GM21423 (cell line): ENCODE measurements around the gene SMAD7.

Experiments used
- ATAC-seq: cut with Tn5 transposase; IDR thresholded peaks from one replicate; pipeline ENCODE4 v1.9.1; 2021; ENCODE audit warnings: mild to moderate bottlenecking, moderate library complexity; ENCODE audit not compliant: unreplicated experiment

SMAD7 gene

DNA sequence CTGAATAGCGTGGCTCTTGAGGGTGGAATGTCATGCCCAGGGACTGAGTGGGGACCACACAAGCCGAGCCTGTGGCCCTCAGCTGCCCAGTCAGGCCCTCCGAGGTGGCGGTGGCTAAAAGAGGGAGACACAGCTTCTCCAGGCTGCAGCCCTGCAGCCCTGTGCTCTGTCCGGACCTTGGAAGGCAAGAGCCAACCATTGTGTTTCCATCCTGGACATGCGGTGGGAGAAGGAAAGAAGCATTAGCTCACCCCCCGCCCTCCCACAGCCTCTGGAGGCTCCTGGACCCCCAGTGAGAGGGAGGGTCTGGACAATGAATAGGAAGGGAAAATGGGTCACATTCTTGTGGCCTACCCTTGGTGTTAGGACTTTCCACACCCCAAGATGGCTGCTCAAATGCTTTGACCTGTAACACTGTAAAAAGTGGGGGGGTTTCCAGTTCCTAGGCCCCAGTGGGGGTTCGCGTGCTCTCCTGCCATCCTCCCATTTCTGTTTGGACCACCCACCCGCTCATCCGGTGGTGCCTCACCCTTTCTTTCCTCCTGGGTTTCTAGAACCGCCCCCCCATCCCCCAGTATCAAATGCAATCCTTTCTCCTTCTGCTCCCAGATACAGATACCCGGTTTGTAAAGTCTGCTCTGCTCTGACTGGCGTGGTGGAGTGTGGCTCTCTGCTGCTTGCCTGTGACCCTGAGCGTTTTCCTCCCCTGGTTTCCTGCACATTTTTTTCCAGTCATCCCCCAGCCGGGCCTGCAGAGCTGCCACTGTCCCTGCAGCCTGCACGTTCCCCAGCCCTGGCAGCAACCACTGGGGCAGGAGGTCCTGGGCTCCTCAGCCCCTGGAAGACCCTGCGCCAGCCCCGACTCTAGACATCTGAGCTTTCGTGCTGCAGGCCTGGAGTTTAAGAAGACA is 36.3 kb upstream of the SMAD7 start:
- no peak for ATAC-seq

GRCh38 chr18:48985161-48985560 is 34.4 kb upstream of the SMAD7 start:
- no peak for ATAC-seq

DNA sequence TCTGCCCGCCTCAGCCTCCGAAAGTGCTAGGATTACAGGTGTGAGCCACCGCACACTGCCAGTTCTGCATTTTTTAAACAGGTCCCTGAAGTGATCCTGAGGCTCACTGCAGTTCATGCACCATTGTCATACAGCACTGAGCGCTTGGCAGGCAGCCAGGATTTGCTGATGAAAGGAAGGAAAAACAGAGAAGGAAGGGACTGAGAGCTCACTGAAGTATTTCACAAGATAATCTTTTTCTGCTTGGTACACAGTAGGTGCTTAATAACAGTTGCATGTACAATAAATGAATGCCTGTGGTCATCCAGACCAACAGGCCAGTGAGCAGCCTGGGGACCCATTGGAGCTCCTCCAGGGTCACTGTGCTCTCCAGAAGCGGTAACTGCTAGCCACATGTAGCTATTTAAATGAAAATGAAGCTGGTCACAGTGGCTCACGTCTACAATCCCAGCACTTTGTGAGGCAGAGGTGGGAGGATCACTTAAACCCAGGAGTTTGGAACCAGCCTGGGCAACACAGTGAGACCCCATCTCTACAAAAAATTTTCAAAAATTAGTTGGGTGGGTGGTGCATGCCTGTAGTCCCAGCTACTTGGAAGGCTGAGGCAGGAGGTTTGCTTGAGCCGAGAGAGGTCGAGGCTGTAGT is 33.1 kb upstream of the SMAD7 start:
- ATAC-seq, result no peak

DNA sequence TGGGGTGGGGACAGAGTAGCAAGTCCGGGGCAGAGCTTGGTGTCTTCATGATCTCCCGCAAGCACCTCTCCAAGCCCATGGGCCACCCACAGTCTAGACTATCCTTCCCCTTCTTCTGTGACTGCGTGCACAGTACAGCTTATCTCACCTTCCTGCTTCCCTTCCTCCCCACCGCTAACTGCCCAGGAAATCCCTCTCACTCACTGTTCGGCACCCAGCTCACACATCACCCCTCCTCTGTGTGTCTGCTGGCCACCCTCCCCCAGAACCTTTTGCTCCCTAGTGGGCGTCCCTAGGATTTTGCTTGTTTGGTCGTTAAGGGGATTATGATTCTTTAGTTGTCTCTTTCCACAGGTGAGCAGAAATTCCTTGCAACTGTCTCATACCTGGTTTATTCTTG is 31.5 kb upstream of the SMAD7 start:
- ATAC-seq, result no peak

DNA sequence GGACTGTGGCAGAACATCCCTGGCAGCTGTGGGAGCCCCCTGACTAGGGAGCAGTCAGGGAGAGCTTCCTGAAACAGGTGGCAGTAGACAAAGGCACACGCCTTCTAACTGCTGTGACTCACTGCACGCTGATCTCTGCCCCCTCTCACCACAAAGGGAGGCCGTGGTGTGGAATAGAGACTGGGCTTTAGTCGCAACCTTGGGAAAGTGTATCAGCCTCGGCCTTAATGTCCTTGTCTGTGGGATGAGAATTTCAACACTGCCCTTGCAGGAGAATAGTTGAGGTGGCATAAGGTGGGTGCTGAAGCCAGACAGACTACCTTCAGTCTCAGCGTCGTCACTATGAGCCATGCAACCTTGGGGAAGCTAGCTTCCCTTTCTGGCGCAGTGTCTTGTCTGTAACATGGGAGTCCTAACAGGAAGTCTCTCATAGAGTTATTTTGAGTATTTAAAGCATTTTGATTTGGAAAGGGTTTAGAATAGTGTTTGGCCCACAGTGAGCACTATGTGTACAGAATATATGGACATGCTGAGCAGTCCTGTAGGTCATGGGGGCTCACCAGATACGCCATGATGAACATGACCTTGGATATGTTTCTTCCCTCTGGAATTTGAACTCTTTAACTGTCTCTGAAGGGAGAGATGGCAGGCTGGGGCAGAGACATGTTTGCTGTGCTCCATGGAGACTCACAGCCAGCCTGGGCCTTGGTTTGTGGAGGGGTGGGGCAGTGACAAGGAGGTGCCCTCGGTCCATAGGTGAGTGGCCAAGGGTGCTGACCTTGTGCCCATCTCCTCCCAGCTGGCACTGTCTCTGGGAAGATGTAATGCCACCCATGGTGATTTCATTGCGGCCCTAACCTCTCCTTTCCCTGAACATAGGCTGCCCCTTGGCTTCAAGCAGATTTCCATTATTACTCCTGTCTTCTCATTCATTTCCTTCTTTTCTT is 29.5 kb upstream of the SMAD7 start:
- no peak for ATAC-seq

GRCh38 chr18:48977914-48978313 is 27.1 kb upstream of the SMAD7 start:
- ATAC-seq, result no peak

- ATAC-seq, result peak; percentile 56
Observed at GRCh38 chr18:48975817-48976649, 25.3 kb upstream of the SMAD7 start.

- ATAC-seq, result no peak
Observed at GRCh38 chr18:48975120-48975816, 24.5 kb upstream of the SMAD7 start.

DNA sequence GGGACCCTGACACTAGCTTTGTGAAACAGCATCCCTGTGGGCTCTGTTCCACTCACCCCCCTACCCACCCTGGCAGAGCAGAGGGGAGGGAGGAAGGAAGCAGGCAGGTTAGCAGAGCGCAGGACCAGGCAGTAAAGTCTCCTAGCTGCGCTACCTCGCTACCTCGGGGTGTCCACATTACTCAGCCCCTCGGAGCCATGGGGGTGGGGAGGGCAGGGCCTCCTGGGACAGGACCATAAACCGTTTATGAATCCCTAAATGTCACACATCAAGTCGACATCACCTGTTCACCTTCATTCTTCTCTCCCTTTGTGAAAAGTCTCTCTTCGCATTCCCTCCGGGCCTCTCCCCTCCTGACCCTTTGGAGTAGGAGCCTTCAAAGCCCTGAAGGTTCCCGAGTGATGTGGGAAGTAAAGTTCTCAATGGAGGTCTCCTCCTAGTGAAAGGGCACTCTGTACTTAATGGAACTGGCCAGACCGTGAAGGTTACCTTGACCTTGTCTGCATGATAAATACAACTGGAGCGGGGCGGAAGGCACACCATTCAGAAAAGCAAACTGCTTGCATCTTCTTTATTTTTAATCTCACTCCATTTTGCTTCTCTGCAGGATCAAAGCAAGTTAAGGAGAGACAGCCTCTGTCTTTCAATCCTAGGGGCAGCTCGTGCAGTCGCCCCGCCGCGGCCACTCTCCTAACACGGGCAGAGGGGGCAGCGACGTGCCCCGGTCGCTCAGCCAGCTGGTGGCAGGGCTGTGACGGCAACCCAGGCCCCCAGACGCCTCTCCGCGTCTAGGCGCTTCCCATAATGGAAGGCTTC is 23.7 kb upstream of the SMAD7 start:
- no peak for ATAC-seq

DNA sequence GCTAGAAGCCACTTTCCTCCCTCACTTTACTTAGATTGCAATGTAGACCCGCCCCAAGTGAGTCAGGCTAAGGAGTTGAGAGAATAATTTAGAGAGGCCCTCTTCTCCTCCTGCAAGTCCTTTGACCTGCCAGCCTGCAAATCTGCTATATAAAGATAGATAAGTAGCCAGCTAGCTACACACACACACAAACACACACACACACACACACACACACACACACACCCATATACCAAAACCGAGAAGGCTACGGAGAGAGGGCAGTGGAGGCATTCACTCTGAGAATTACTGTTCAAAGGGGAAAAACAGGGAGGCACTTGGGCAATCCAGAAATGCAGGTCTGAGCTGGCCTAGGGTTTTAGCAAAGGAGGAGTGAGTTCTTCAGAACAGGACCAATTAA is 23.0 kb upstream of the SMAD7 start:
- no peak for ATAC-seq

- ATAC-seq, result no peak
Observed at GRCh38 chr18:48968412-48969215, 17.8 kb upstream of the SMAD7 start.

- ATAC-seq, result no peak
Observed at GRCh38 chr18:48967545-48967944, 16.8 kb upstream of the SMAD7 start.

- no peak for ATAC-seq
Observed at GRCh38 chr18:48966523-48966922, 15.8 kb upstream of the SMAD7 start.

DNA sequence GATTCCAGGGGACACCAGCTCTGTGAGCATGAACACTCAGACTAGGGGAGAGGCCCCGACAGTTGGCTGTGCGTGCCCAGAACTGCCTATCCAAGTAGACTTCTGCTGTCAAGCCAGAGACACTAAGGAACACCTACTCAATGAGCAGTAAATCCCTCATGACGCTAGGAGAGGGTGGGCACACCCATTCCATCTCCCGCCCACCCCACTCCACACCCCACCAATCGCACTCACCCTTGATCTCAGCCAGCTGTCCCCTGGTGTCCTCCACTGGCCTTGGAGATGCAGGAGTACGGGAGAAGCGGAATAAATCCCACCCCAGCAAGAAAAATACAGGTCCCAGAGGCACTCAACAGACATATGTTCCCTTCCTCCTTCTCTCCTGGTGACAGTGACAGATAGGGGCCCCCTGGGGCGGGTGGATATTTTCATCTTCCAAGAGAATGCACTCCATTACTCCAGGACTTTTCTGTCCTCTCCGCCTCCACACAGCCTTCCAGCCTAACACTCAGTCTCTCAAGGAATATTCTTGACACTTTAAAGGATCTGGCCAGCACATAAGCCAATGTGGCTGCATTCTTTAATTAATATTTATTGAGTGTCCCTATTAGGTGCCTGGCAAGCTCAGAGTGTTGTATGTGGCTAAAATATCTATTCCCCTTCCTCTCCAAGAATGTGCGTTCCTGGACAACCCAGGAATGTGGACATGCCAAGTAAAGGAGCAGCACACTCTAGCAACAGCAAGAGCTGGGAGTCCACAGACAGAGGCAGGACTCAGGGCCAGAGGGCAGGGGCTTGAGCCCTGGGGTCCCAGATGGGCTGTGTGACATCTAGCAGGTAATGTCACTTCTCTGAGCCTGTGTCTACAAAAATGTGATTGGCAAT is 13.1 kb upstream of the SMAD7 start:
- ATAC-seq, result no peak

DNA sequence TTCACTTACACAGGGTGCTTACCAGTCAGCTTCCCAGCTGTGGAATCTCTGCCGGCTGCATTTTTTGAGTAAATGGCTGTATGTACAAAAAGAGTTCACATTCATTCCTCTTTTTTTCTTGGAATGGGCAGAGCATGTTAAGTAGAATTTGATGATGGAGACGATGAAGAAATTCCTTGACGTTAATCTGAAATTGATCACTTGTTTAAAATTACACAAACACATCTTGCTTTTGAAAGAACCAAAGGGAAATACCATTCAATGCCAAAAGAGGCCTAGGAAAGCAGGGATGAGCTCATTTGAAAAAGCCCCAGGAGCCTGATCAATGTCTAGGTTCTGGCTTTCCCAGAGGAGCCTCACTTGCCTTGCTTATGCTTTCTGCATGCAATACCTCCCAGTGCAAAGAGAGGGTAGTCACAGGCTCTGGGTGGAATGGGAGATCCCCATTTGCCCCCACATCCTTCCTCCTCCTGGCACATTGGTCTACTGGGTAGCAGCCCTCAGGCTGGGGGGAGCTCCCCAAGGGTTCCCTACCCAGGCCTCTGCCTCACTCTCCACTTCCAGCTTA is 12.3 kb upstream of the SMAD7 start:
- no peak for ATAC-seq

DNA sequence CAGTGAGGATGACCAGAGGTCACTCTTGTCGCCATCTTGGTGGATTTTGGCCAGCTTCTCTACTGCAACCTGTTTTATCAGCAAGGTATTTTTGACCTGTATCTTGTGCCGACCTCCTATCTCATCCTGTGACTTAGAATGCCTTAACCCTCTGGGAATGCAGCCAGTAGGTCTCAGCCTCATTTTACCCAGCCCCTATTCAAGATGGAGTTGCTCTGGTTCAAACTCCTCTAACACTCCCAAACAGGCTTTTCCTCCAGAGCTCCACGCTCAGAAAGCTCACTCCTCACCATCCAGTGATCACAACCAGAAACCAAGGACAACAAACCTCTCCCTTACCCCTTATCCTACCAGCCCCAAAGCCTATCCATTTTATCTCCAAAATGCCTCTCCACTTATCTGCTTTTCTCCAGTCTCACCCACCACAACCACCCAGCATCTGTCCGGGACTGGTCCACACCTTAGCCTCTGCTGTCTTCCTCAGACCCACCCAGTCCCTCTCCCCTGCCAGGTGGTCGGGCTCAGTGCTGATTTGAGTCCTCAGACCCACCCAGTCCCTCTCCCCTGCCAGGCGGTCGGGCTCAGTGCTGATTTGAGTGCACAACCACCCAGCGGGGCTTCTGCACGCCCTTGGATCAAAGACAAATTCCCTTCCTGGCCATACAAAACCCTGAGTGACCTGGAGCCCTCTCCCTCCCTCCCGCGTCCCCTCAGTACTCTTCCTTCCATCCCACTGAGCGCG is 11.7 kb upstream of the SMAD7 start:
- no peak for ATAC-seq
